ENCODE results near the gene MYO5B. TPM values are rescaled to one million over a fixed set of nuclear protein-coding genes. Genes with fewer than 3 reads are reported as not detected.
A peak's percentile ranks its signal among the peaks of the same experiment; 100 is the strongest.

MYO5B gene
- polyA plus RNA-seq, 6 donors from 2014 or later = 0.44 TPM; not detected in 5

GRCh38 chr18:50158866-50159653 is 35.9 kb downstream of the MYO5B start:
- no peak for DNase-seq
- H3K27me3 Mint-ChIP-seq = peaks cover 48 to 49% (median 48%) of the 10 kb centered on the region in 3 donors
- no peaks in the 10 kb centered on the region for H3K4me1 Mint-ChIP-seq
- H3K36me3 Mint-ChIP-seq = no peaks in the 10 kb centered on the region
- no peak overlapping the region for H3K27ac Mint-ChIP-seq
- ATAC-seq (ENCODE audit: low read depth in 2 of 2) = no peak
- H3K9me3 Mint-ChIP-seq = peaks cover 0 to 5% (median 0%) of the 10 kb centered on the region in 7 donors
- peak overlapping the region in 1 of 8 donors; percentile 32 for H3K4me3 Mint-ChIP-seq

GRCh38 chr18:50155406-50155805 is 39.5 kb downstream of the MYO5B start:
- Mint-ChIP-seq H3K9me3 (peaks cover 0 to 5% (median 2%) of the 10 kb centered on the region in 7 donors), H3K27me3 (peaks cover 23 to 37% (median 26%) of the 10 kb centered on the region in 3 donors), H3K4me1 (no peaks in the 10 kb centered on the region), H3K27ac (no peak overlapping the region), H3K36me3 (no peaks in the 10 kb centered on the region), H3K4me3 (no peak overlapping the region)
- ATAC-seq (ENCODE audit: low read depth in 2 of 2) = no peak
- no peak for DNase-seq

- Mint-ChIP-seq H3K27ac (no peak overlapping the region), H3K4me1 (no peaks in the 10 kb centered on the region), H3K27me3 (peaks cover 17 to 29% (median 20%) of the 10 kb centered on the region in 3 donors), H3K4me3 (no peak overlapping the region), H3K9me3 (peaks cover 0 to 5% (median 2%) of the 10 kb centered on the region in 7 donors), H3K36me3 (no peaks in the 10 kb centered on the region)
- ATAC-seq (ENCODE audit: low read depth in 2 of 2) (no peak), DNase-seq (no peak)
Measured at GRCh38 chr18:50154420-50154819, 40.5 kb downstream of the MYO5B start.

- H3K4me1 Mint-ChIP-seq = no peaks in the 10 kb centered on the region
- DNase-seq (no peak), ATAC-seq (ENCODE audit: low read depth in 2 of 2) (no peak)
- H3K27me3 Mint-ChIP-seq = peaks cover 10 to 23% (median 13%) of the 10 kb centered on the region in 3 donors
- H3K9me3 Mint-ChIP-seq = peaks cover 0 to 5% (median 2%) of the 10 kb centered on the region in 7 donors
- H3K36me3 Mint-ChIP-seq = no peaks in the 10 kb centered on the region
- H3K27ac Mint-ChIP-seq = no peak overlapping the region
- no peak overlapping the region for H3K4me3 Mint-ChIP-seq
Measured at GRCh38 chr18:50152900-50153299, 42.0 kb downstream of the MYO5B start.

- Mint-ChIP-seq H3K4me1 (no peaks in the 10 kb centered on the region), H3K36me3 (peaks cover 0 to 7% of the 10 kb centered on the region in 2 donors), H3K4me3 (no peak overlapping the region), H3K27me3 (peaks cover 9 to 25% (median 11%) of the 10 kb centered on the region in 3 donors), H3K27ac (no peak overlapping the region), H3K9me3 (peaks cover 0 to 8% (median 3%) of the 10 kb centered on the region in 7 donors)
- no peak for ATAC-seq (ENCODE audit: low read depth in 2 of 2)
- no peak for DNase-seq
Measured at GRCh38 chr18:50151926-50152325, 43.0 kb downstream of the MYO5B start.

GRCh38 chr18:50144540-50144939 is 50.4 kb downstream of the MYO5B start:
- Mint-ChIP-seq H3K4me1 (no peaks in the 10 kb centered on the region), H3K4me3 (no peak overlapping the region), H3K27ac (no peak overlapping the region), H3K36me3 (peaks cover 0 to 7% of the 10 kb centered on the region in 2 donors), H3K27me3 (peaks cover 20 to 44% (median 24%) of the 10 kb centered on the region in 3 donors), H3K9me3 (peaks cover 0 to 10% (median 3%) of the 10 kb centered on the region in 7 donors)
- DNase-seq (no peak), ATAC-seq (ENCODE audit: low read depth in 2 of 2) (no peak)

GRCh38 chr18:50143886-50144285 is 51.1 kb downstream of the MYO5B start:
- H3K36me3 Mint-ChIP-seq = peaks cover 0 to 7% of the 10 kb centered on the region in 2 donors
- H3K27me3 Mint-ChIP-seq = peaks cover 20 to 47% (median 24%) of the 10 kb centered on the region in 3 donors
- no peak overlapping the region for H3K27ac Mint-ChIP-seq
- DNase-seq (no peak), ATAC-seq (ENCODE audit: low read depth in 2 of 2) (no peak)
- no peak overlapping the region for H3K4me3 Mint-ChIP-seq
- peaks cover 0 to 10% (median 3%) of the 10 kb centered on the region in 7 donors for H3K9me3 Mint-ChIP-seq
- H3K4me1 Mint-ChIP-seq = no peaks in the 10 kb centered on the region

GRCh38 chr18:50143294-50143693 is 51.7 kb downstream of the MYO5B start:
- ATAC-seq (ENCODE audit: low read depth in 2 of 2) = no peak
- Mint-ChIP-seq H3K27me3 (peaks cover 23 to 51% (median 24%) of the 10 kb centered on the region in 3 donors), H3K36me3 (peaks cover 0 to 7% of the 10 kb centered on the region in 2 donors)

GRCh38 chr18:50142441-50143120 is 52.4 kb downstream of the MYO5B start:
- ATAC-seq (ENCODE audit: low read depth in 2 of 2) (no peak), DNase-seq (no peak)
- H3K36me3 Mint-ChIP-seq = peaks cover 0 to 5% of the 10 kb centered on the region in 2 donors
- H3K4me3 Mint-ChIP-seq = no peak overlapping the region
- H3K27ac Mint-ChIP-seq = no peak overlapping the region
- peaks cover 26 to 56% (median 26%) of the 10 kb centered on the region in 3 donors for H3K27me3 Mint-ChIP-seq
- H3K4me1 Mint-ChIP-seq = no peaks in the 10 kb centered on the region
- peaks cover under 1 to 8% (median 4%) of the 10 kb centered on the region in 7 donors for H3K9me3 Mint-ChIP-seq

More at GRCh38 chr18:50143294-50143693, 51.7 kb downstream of the MYO5B start:
- Mint-ChIP-seq H3K4me1 (no peaks in the 10 kb centered on the region), H3K9me3 (peaks cover 0 to 10% (median 3%) of the 10 kb centered on the region in 7 donors), H3K27ac (no peak overlapping the region), H3K4me3 (no peak overlapping the region)
- no peak for DNase-seq

GRCh38 chr18:50138181-50139064 is 56.5 kb downstream of the MYO5B start:
- H3K4me1 Mint-ChIP-seq = no peaks in the 10 kb centered on the region
- H3K4me3 Mint-ChIP-seq = no peak overlapping the region
- H3K9me3 Mint-ChIP-seq = peaks cover 0 to 4% (median 0%) of the 10 kb centered on the region in 7 donors
- no peak for ATAC-seq (ENCODE audit: low read depth in 2 of 2)
- no peak for DNase-seq
- H3K27me3 Mint-ChIP-seq = peaks cover 34 to 51% (median 42%) of the 10 kb centered on the region in 3 donors
- H3K27ac Mint-ChIP-seq = no peak overlapping the region
- H3K36me3 Mint-ChIP-seq = no peaks in the 10 kb centered on the region

GRCh38 chr18:50135903-50136302 is 59.0 kb downstream of the MYO5B start:
- Mint-ChIP-seq H3K36me3 (no peaks in the 10 kb centered on the region), H3K4me1 (no peaks in the 10 kb centered on the region), H3K27ac (no peak overlapping the region), H3K4me3 (no peak overlapping the region), H3K27me3 (peaks cover 33 to 60% (median 46%) of the 10 kb centered on the region in 3 donors), H3K9me3 (peaks cover 0 to 4% (median 0%) of the 10 kb centered on the region in 7 donors)
- DNase-seq = no peak
- no peak for ATAC-seq (ENCODE audit: low read depth in 2 of 2)

- Mint-ChIP-seq H3K4me3 (no peak overlapping the region), H3K4me1 (no peaks in the 10 kb centered on the region), H3K27ac (no peak overlapping the region), H3K36me3 (no peaks in the 10 kb centered on the region), H3K27me3 (peaks cover 42 to 62% (median 42%) of the 10 kb centered on the region in 3 donors), H3K9me3 (peaks cover 0 to 4% (median 0%) of the 10 kb centered on the region in 7 donors)
- ATAC-seq (ENCODE audit: low read depth in 2 of 2) = no peak
- DNase-seq = no peak
Measured at GRCh38 chr18:50133526-50133925, 61.4 kb downstream of the MYO5B start.

- Mint-ChIP-seq H3K4me1 (no peaks in the 10 kb centered on the region), H3K9me3 (no peaks in the 10 kb centered on the region), H3K4me3 (no peak overlapping the region), H3K36me3 (no peaks in the 10 kb centered on the region), H3K27ac (no peak overlapping the region), H3K27me3 (peaks cover 44 to 51% (median 45%) of the 10 kb centered on the region in 3 donors)
- DNase-seq (no peak), ATAC-seq (ENCODE audit: low read depth in 2 of 2) (no peak)
Measured at GRCh38 chr18:50131591-50131990, 63.4 kb downstream of the MYO5B start.

Measured in naive B cell (primary cell).